ENCODE measurements around the gene DMAC2.
"Not testable (repeated sequence)": the region's sequence is repeated elsewhere in the genome, so short reads cannot be mapped to it uniquely, and the experiment has no call there.

DMAC2 gene

DNA sequence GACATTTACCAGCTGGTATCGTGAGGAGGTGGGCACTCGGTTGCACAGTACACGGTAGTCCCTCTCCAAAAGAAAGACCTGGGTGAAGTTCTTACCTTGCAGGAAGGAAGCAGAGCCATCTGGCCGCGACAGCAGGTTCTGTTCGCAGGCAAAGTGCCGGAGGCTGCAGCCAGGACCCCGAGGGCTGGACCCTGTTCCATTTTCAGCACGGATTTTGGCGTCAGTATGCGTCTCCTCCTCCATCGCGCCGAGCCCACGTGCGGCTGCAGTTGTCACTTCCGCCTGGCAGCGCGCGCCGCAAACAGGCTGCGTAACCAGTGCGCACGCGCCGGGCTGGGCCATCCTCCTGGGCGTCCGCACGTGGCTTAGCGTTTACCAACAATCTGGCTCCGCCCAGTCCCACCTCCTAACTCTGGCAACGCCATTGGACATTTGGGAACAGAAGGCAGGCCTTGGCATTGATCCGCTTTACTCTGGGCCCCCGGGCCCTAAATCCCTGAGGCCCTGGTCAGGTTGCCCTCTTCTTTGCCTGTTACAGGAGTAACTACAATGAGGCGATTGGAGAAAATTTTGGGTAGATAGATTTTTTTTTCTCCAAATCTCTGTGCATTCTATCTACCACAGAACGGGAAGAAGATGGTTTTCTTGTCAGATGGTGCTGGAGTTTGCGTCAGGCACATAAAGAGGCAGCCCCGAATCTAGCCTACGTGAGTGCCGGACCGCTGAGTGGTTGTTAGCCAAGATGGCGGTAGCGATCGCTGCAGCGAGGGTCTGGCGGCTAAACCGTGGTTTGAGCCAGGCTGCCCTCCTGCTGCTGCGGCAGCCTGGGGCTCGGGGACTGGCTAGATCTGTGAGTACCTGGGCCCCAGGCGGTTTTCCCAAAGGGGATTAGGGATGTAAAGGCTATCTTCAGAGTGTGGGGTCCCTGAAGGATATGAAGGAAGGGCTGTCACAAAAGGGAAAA lies 42.3 kb downstream of the DMAC2 start, which contains the start of the genes BCKDHA and EXOSC5:
BCKDHA (plus strand) TSS at position 733 of the 964 bp plus-strand sequence; CDS start at position 743, 10 bp downstream.
EXOSC5 (minus strand) TSS at position 274 of the 964 bp plus-strand sequence; CDS start at position 243, 31 bp downstream.
- H3K9me3 ChIP-seq (ENCODE audit: control insufficient read depth, low read length) = no peaks in the 10 kb centered on the region
- H3K27ac ChIP-seq (ENCODE audit: low read depth, low read length, severe bottlenecking) = peak within 1 kb of the TSS; percentile 100
- no peaks in the 10 kb centered on the region for H3K36me3 ChIP-seq (ENCODE audit: control insufficient read depth, insufficient read depth, low read length)
- peak within 1 kb of the TSS; percentile 95 for H3K4me3 ChIP-seq (ENCODE audit: extremely low read depth, insufficient read depth, low read length, poor library complexity, severe bottlenecking)
- WGBS, 2 experiments (ENCODE audit: insufficient coverage in 2 of 2) = 0% methylated on average over 45 to 46 of the region's 50 CpGs
- H3K4me1 ChIP-seq (ENCODE audit: control insufficient read depth, insufficient read depth, low read length, poor library complexity, severe bottlenecking) = peaks cover 11% of the 10 kb centered on the region

DNA sequence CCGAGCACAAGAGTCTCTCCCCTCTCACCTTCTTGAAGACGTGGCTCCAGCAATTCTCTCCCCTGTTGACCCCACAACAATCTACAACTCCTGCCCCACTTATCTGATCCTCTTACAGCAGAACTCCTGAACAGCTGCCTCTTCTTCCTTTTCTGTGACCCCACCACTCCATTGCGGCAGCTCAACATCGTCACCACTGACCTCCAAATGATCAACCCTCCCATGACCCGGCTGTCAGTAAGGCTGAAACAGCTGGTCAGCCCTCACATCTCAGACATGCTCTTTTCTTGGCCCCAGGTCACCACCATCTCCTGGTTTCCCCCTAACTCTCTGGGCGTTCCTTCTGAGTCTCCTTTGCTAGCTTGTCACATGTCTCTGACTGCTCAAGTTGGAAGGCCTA lies 44.4 kb downstream of the DMAC2 start:
- H3K4me1 ChIP-seq (ENCODE audit: control insufficient read depth, insufficient read depth, low read length, poor library complexity, severe bottlenecking) = peaks cover 7% of the 10 kb centered on the region
- 78 to 84% methylated on average over 6 of the region's 6 CpGs for WGBS, 2 experiments (ENCODE audit: insufficient coverage in 2 of 2)

DNA sequence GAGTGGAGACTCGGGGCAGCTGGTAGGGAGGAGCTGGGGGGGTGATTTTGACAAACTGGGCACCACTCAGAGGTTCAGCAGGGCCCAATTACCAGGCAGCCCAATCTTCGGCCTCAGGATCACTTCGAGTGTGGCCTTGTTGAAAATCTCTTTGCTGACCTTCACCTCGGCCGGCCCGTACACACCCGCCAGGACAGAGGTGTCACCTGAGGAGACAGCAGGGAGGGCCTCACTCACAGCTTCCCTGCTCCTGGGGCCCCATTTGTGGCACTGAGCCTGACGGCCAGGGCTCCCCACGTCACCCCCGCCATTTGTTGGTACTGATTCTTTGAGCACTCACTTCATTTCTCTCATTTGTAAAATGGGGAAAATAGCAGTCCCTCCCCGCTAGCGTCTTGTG lies 46.9 kb downstream of the DMAC2 start:
- H3K36me3 ChIP-seq (ENCODE audit: control insufficient read depth, insufficient read depth, low read length) = peaks cover 37% of the 10 kb centered on the region
- H3K9me3 ChIP-seq (ENCODE audit: control insufficient read depth, low read length) = no peaks in the 10 kb centered on the region
- 95 to 98% methylated on average over 10 to 12 of the region's 12 CpGs for WGBS, 2 experiments (ENCODE audit: insufficient coverage in 2 of 2)
- no peak overlapping the region for H3K27ac ChIP-seq (ENCODE audit: low read depth, low read length, severe bottlenecking)
- no peak overlapping the region for H3K4me3 ChIP-seq (ENCODE audit: extremely low read depth, insufficient read depth, low read length, poor library complexity, severe bottlenecking)
- H3K4me1 ChIP-seq (ENCODE audit: control insufficient read depth, insufficient read depth, low read length, poor library complexity, severe bottlenecking) = no peaks in the 10 kb centered on the region

More for the DNA sequence above, 44.4 kb downstream of the DMAC2 start:
- Histone ChIP-seq H3K4me3 (ENCODE audit: extremely low read depth, insufficient read depth, low read length, poor library complexity, severe bottlenecking) (no peak overlapping the region), H3K27ac (ENCODE audit: low read depth, low read length, severe bottlenecking) (no peak overlapping the region), H3K9me3 (ENCODE audit: control insufficient read depth, low read length) (no peaks in the 10 kb centered on the region), H3K36me3 (ENCODE audit: control insufficient read depth, insufficient read depth, low read length) (peaks cover 16% of the 10 kb centered on the region)

DNA sequence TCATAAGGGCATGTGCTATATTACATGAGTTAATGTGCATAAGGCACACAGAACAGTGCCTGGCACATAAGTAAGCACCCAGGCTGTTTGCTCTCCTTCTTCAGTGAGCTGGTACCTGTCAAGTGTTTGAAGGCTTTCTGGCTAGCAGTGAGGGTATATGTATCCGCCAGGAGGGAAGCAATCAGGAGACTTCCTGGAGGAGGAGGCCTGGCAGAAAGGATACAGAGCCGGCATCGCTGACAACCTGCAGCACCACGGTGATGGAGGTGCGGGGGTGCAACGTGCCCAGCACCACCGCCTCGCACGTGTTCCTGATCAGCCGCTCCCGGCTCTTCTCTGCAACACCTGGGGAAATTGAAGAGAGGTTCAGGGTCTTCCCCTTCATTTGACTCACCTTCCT lies 48.1 kb downstream of the DMAC2 start:
- Histone ChIP-seq H3K9me3 (ENCODE audit: control insufficient read depth, low read length) (no peaks in the 10 kb centered on the region), H3K4me3 (ENCODE audit: extremely low read depth, insufficient read depth, low read length, poor library complexity, severe bottlenecking) (no peak overlapping the region), H3K4me1 (ENCODE audit: control insufficient read depth, insufficient read depth, low read length, poor library complexity, severe bottlenecking) (no peaks in the 10 kb centered on the region), H3K36me3 (ENCODE audit: control insufficient read depth, insufficient read depth, low read length) (peaks cover 45% of the 10 kb centered on the region), H3K27ac (ENCODE audit: low read depth, low read length, severe bottlenecking) (no peak overlapping the region)
- 91 to 92% methylated on average over 9 to 11 of the region's 11 CpGs for WGBS, 2 experiments (ENCODE audit: insufficient coverage in 2 of 2)

DNA sequence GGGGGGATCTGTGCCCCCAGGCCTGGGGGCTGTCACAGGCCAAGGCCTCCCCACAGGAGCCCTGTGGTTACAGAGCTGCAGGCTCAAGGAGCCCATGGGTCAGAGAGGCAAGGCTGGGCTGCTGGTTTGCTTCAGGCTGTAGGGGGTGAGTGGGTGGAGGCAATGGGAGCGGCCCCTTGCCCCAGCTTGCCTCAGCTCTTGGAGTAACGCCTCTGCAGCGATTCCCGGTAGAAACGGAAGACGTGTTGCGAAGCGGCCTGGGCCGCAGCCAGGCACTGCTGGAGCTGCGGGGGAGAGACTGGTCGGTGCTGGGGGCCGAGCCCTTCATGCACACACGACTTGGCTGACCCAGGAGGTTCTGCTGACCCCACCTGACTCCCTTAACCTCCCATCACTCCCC lies 53.3 kb downstream of the DMAC2 start:
- WGBS, 2 experiments (ENCODE audit: insufficient coverage in 2 of 2) = 96% methylated on average over 11 to 12 of the region's 13 CpGs
- Histone ChIP-seq H3K36me3 (ENCODE audit: control insufficient read depth, insufficient read depth, low read length) (peaks cover 54% of the 10 kb centered on the region), H3K4me3 (ENCODE audit: extremely low read depth, insufficient read depth, low read length, poor library complexity, severe bottlenecking) (no peak overlapping the region), H3K27ac (ENCODE audit: low read depth, low read length, severe bottlenecking) (no peak overlapping the region), H3K9me3 (ENCODE audit: control insufficient read depth, low read length) (no peaks in the 10 kb centered on the region), H3K4me1 (ENCODE audit: control insufficient read depth, insufficient read depth, low read length, poor library complexity, severe bottlenecking) (no peaks in the 10 kb centered on the region)

DNA sequence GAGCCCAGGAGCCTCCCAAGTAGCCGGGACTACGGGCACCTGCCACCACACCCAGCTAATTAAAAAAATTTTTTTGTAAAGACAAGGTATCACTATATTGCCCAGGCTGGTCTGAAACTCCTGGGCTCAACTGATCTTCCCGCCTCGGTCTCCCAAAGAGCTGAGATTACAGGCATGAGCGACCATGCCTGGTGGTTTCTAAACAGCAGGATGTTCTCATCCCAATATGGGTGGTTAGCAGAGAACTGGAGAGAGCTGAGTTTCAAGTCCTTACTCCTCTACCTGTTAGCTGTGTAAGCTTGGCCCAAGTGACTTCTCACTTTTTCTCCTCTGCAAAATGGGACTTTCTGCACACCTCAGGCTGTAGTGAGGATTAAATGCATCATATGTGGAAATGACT lies 55.4 kb downstream of the DMAC2 start:
- Histone ChIP-seq H3K36me3 (ENCODE audit: control insufficient read depth, insufficient read depth, low read length) (peaks cover 36% of the 10 kb centered on the region), H3K4me1 (ENCODE audit: control insufficient read depth, insufficient read depth, low read length, poor library complexity, severe bottlenecking) (no peaks in the 10 kb centered on the region), H3K27ac (ENCODE audit: low read depth, low read length, severe bottlenecking) (no peak overlapping the region), H3K4me3 (ENCODE audit: extremely low read depth, insufficient read depth, low read length, poor library complexity, severe bottlenecking) (no peak overlapping the region), H3K9me3 (ENCODE audit: control insufficient read depth, low read length) (no peaks in the 10 kb centered on the region)
- WGBS, 2 experiments (ENCODE audit: insufficient coverage in 2 of 2) = 82 to 100% methylated on average over 3 of the region's 5 CpGs

DNA sequence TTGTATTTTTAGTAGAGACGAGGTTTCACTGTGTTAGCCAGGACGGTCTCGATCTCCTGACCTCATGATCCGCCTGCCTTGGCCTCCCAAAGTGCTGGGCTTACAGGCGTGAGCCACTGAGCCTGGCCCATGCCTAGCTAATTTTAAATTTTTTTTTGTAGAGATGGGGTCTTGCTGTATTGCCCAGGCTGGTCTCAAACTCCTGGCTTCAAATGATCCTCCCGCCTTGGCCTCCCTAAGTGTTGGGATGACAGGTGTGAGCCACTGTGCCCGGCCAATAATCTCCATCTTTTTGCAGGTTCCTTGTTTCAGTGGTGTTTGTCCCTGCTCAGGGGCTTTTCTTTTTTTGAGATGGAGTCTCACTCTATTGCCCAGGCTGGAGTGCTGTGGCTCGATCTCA lies 58.2 kb downstream of the DMAC2 start:
- H3K9me3 ChIP-seq (ENCODE audit: control insufficient read depth, low read length); H3K4me3 ChIP-seq (ENCODE audit: extremely low read depth, insufficient read depth, low read length, poor library complexity, severe bottlenecking); H3K27ac ChIP-seq (ENCODE audit: low read depth, low read length, severe bottlenecking); H3K4me1 ChIP-seq (ENCODE audit: control insufficient read depth, insufficient read depth, low read length, poor library complexity, severe bottlenecking): not testable (repeated sequence)
- H3K36me3 ChIP-seq (ENCODE audit: control insufficient read depth, insufficient read depth, low read length) = peaks cover 14% of the 10 kb centered on the region
- 92 to 100% methylated on average over 4 to 7 of the region's 8 CpGs for WGBS, 2 experiments (ENCODE audit: insufficient coverage in 2 of 2)

Measured in mesodermal cell (in vitro differentiated cells).